Spleen (tissue), 11 donors: Measurements from ENCODE around the gene SFRP2. TPM values are rescaled to one million over a fixed set of nuclear protein-coding genes. Genes with fewer than 3 reads are reported as not detected.

Source experiments
- DNase-seq: peaks from one replicate; pipeline ENCODE4 v3.0.0-alpha.2; 2020
- H3K27ac ChIP-seq, 8 donors: fragments of 200-600 bp; sonication (generic) in 7 of 8; 1 replicate in 4 of 8; 2 replicates in 4 of 8; pipeline versions ENCODE4 v1.5.0 to v1.8.0; 2016 to 2021; ENCODE audit warnings: inconsistent platforms in 4 of 8, mild to moderate bottlenecking in 4 of 8, moderate library complexity in 1 of 8
- H3K27me3 ChIP-seq, 7 donors: fragments of 200-600 bp; sonication (generic) in 6 of 7; replicated peaks in 1 of 7; 1 replicate in 4 of 7; 2 replicates in 3 of 7; pipeline versions ENCODE4 v1.5.0 to v1.8.0; 2016 to 2021; ENCODE audit warnings: inconsistent platforms in 3 of 7, mild to moderate bottlenecking in 1 of 7
- H3K36me3 ChIP-seq, 6 donors: fragments of 200-600 bp; sonication (generic) in 5 of 6; 1 replicate in 4 of 6; 2 replicates in 2 of 6; pipeline versions ENCODE4 v1.5.0 to v1.8.0; 2016 to 2021; ENCODE audit warnings: inconsistent platforms in 2 of 6
- H3K4me1 ChIP-seq, 6 donors: fragments of 200-600 bp; sonication (generic) in 5 of 6; 1 replicate in 3 of 6; 2 replicates in 3 of 6; pipeline versions ENCODE4 v1.5.0 to v1.8.0; 2016 to 2021; ENCODE audit warnings: inconsistent platforms in 3 of 6
- H3K4me3 ChIP-seq, 8 donors: fragments of 200-600 bp; sonication (generic) in 7 of 8; 1 replicate in 4 of 8; 2 replicates in 4 of 8; pipeline versions ENCODE4 v1.5.0 to v1.8.0; 2016 to 2021; ENCODE audit warnings: inconsistent platforms in 4 of 8, mild to moderate bottlenecking in 4 of 8, moderate library complexity in 2 of 8
- H3K9me3 ChIP-seq, 8 donors: fragments of 200-600 bp; sonication (generic) in 7 of 8; 1 replicate in 4 of 8; 2 replicates in 4 of 8; pipeline versions ENCODE4 v1.5.0 to v1.8.0; 2016 to 2021; ENCODE audit warnings: inconsistent platforms in 4 of 8
- CTCF ChIP-seq, 11 experiments: fragments of 200-600 bp in 7 of 11; fragments of 450-650 bp in 4 of 11; sonication (generic) in 4 of 11; IDR thresholded peaks in 8 of 11; conservative IDR thresholded peaks in 3 of 11; 1 replicate in 7 of 11; 2 replicates in 4 of 11; pipeline versions ENCODE4 v1.4.0 to v1.8.0; 2016 to 2021; ENCODE audit warnings: antibody characterized with exemption in 11 of 11, inconsistent platforms in 4 of 11, mild to moderate bottlenecking in 1 of 11
- POLR2A ChIP-seq, 3 donors: fragments of 450-650 bp; IDR thresholded peaks; one replicate each; pipeline ENCODE4 v1.5.1; 2017; ENCODE audit warnings: antibody characterized with exemption in 3 of 3, mild to moderate bottlenecking in 1 of 3
- POLR2AphosphoS5 ChIP-seq, 3 donors: sonication (generic); formaldehyde crosslinking; IDR thresholded peaks; one replicate each; pipeline ENCODE4 v1.5.1; 2017; ENCODE audit warnings: antibody characterized with exemption in 3 of 3
- WGBS, 5 donors: extraction: QIAGEN DNeasy Blood & Tissue Kit in 3 of 5; methylation state at CpG; one replicate each; pipeline versions ENCODE4 v1.1.5 to v1.1.7; 2013 to 2018; 5-methylcytosine and 5-hydroxymethylcytosine counted together
- intact Hi-C: fragments of 100-400 bp; cut with DNase I; formaldehyde crosslinking; loops from one replicate; pipeline ENCODE4 v1.15.0; 2023; ENCODE audit warnings: low total_unique reads
- polyA plus RNA-seq, 3 donors: library from polyadenylated mRNA; stranded (reverse); fragments of 200-250 nt; gene quantifications; one replicate each; pipeline ENCODE4 v1.2.1, GENCODE V29; 2013
- total RNA-seq, 7 donors: library from RNA; depleted of rRNA in 3 of 7; stranded (reverse); fragments of >200 nt in 3 of 7; fragmentation: NEBNext Ultra II Directional in 4 of 7; extraction: Animal tissue kit (Norgen Biotek cat#: 25700) in 4 of 7; gene quantifications; one replicate each; pipeline versions ENCODE4 v1.1.0 to v1.2.1, GENCODE V29; 2016 to 2021
- donor health status: healthy with polysubstance abuse.
- donor health status: DM: no; HTN: no; CAD: no; lungs with moderate emphysema.
- donor health status: DM: no; HTN: no; CAD: no.
- donor health status: Bipolar disorder and iron deficiency.
- donor health status: healthy.
- donor health status: DM: no; HTN: no; CAD: no.
- donor health status: DM: yes; HTN: yes; CAD: no.

SFRP2 gene
- total and polyA plus RNA-seq, 10 donors, result 0.23 to 0.94 (median 0.43) TPM; not detected in 2

DNA sequence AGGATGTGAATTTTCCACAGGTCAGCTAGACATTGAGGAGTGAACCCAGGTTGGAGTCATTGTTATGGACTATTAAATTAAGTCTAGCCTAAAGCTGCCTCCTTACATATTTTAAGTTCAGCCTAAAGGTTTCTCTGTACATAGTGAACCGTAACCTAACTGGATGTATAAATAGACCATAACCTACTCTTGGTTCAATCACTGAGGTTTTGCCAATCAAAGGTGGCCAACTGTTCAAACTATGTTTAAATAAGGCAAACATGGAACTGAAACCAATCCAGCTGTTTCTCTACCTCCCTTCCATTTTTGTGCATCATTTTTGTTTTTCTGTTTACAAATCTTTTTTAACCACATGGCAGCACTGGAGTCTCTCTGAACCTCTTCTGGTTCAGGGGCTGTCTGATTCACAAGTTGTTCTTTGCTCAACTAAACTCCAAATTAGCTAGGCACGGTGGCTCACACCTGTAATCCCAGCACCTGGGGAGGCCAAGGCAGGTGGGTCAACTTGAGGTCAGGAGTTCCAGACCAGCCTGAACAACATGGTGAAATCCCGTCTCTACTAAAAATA is 43.9 kb upstream of the SFRP2 start:
- H3K27me3 ChIP-seq, result peaks cover 0 to 4% (median 0%) of the 10 kb centered on the region in 7 donors
- no peak overlapping the region for H3K27ac ChIP-seq
- DNase-seq, result no peak
- no peaks in the 10 kb centered on the region for H3K36me3 ChIP-seq
- TF ChIP-seq CTCF (IDR thresholded peaks at IDR 0.05 in 8 of 11, conservative IDR thresholded peaks at IDR 0.05 in 3 of 11), result no peak
- TF ChIP-seq POLR2AphosphoS5 (IDR thresholded peaks at IDR 0.05), result no peak
- TF ChIP-seq POLR2A (IDR thresholded peaks at IDR 0.05), result no peak
- WGBS, 5 donors, result 80 to 92% (median 86%) methylated on average over 3 of the region's 3 CpGs
- no peaks in the 10 kb centered on the region for H3K4me1 ChIP-seq
- intact Hi-C loops, result no loop called here
- H3K4me3 ChIP-seq, result no peak overlapping the region
- H3K9me3 ChIP-seq, result no peaks in the 10 kb centered on the region

- H3K9me3 ChIP-seq, result no peaks in the 10 kb centered on the region
- no peak for DNase-seq
- TF ChIP-seq CTCF (IDR thresholded peaks at IDR 0.05 in 8 of 11, conservative IDR thresholded peaks at IDR 0.05 in 3 of 11), result no peak
- TF ChIP-seq POLR2AphosphoS5 (IDR thresholded peaks at IDR 0.05), result no peak
- no peak for TF ChIP-seq POLR2A (IDR thresholded peaks at IDR 0.05)
- peaks cover 0 to 4% (median 0%) of the 10 kb centered on the region in 7 donors for H3K27me3 ChIP-seq
- WGBS, 5 donors, result 80 to 93% (median 86%) methylated on average over 4 of the region's 4 CpGs
- no peak overlapping the region for H3K4me3 ChIP-seq
- no peaks in the 10 kb centered on the region for H3K36me3 ChIP-seq
- H3K4me1 ChIP-seq, result no peaks in the 10 kb centered on the region
- intact Hi-C loops, result no loop called here
- no peak overlapping the region for H3K27ac ChIP-seq
These were observed 43.2 kb upstream of the SFRP2 start for GRCh38 chr4:153832054-153832453.

- TF ChIP-seq CTCF (IDR thresholded peaks at IDR 0.05 in 8 of 11, conservative IDR thresholded peaks at IDR 0.05 in 3 of 11), result no peak
- TF ChIP-seq POLR2A (IDR thresholded peaks at IDR 0.05), result no peak
- no peak for TF ChIP-seq POLR2AphosphoS5 (IDR thresholded peaks at IDR 0.05)
- intact Hi-C loops, result no loop called here
- 91 to 97% (median 93%) methylated on average over 1 of the region's 1 CpG for WGBS, 5 donors
- DNase-seq, result no peak
- H3K9me3 ChIP-seq, result no peaks in the 10 kb centered on the region
- no peak overlapping the region for H3K27ac ChIP-seq
- no peak overlapping the region for H3K4me3 ChIP-seq
- no peaks in the 10 kb centered on the region for H3K36me3 ChIP-seq
- no peaks in the 10 kb centered on the region for H3K4me1 ChIP-seq
- H3K27me3 ChIP-seq, result peaks cover 0 to 4% (median 0%) of the 10 kb centered on the region in 7 donors
These were observed 42.4 kb upstream of the SFRP2 start for GRCh38 chr4:153831245-153831644.

DNA sequence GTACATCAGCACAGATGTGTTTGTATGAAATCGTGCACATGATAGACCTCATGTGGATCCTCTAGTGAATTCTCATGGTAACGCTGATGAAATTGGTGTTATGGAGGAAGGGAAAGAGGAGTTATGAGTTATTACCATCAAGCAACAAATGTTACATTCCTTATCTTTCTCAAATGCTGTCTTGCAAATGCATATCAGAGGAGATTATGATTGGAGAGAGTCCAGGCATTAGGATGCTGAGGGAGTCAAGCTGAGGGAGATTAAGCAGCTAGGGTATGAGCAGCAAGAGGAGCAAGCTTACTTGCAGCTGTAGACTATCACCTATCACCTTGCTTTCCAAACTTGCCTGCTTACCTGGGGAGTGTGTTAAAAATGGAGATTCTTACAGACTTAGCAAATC is 36.8 kb upstream of the SFRP2 start:
- H3K27me3 ChIP-seq, result no peaks in the 10 kb centered on the region
- H3K27ac ChIP-seq, result no peak overlapping the region
- WGBS, 5 donors, result 87 to 96% (median 94%) methylated on average over 2 of the region's 2 CpGs
- no peak overlapping the region for H3K4me3 ChIP-seq
- intact Hi-C loops, result no loop called here
- H3K36me3 ChIP-seq, result no peaks in the 10 kb centered on the region
- H3K4me1 ChIP-seq, result no peaks in the 10 kb centered on the region
- no peak for DNase-seq
- no peaks in the 10 kb centered on the region for H3K9me3 ChIP-seq
- no peak for TF ChIP-seq POLR2AphosphoS5 (IDR thresholded peaks at IDR 0.05)
- TF ChIP-seq POLR2A (IDR thresholded peaks at IDR 0.05), result no peak
- no peak for TF ChIP-seq CTCF (IDR thresholded peaks at IDR 0.05 in 8 of 11, conservative IDR thresholded peaks at IDR 0.05 in 3 of 11)
